Fibroblast of pulmonary artery (primary cell): Measurements from ENCODE around the gene FAS.
A peak's percentile ranks its signal among the peaks of the same experiment; 100 is the strongest.

Experiments used
- DNase-seq: peaks from one replicate; pipeline ENCODE4 v3.0.0-alpha.2; 2010; ENCODE audit warnings: low read depth
- H3K4me3 ChIP-seq: replicated peaks from 2 replicates; pipeline ENCODE4 v1.5.1; 2011; ENCODE audit warnings: low read depth, mild to moderate bottlenecking, control low read depth, low read length, moderate library complexity
- CTCF ChIP-seq: IDR thresholded peaks from 2 replicates; pipeline ENCODE4 v1.5.1; 2011; ENCODE audit warnings: mild to moderate bottlenecking, control low read depth, low read length, inconsistent platforms; ENCODE audit errors: missing control alignments

FAS gene

GRCh38 chr10:88958721-88959120, 31.9 kb upstream of the FAS start:
- no peak for DNase-seq
- H3K4me3 ChIP-seq, result no peak overlapping the region
- TF ChIP-seq CTCF, result no peak

DNA sequence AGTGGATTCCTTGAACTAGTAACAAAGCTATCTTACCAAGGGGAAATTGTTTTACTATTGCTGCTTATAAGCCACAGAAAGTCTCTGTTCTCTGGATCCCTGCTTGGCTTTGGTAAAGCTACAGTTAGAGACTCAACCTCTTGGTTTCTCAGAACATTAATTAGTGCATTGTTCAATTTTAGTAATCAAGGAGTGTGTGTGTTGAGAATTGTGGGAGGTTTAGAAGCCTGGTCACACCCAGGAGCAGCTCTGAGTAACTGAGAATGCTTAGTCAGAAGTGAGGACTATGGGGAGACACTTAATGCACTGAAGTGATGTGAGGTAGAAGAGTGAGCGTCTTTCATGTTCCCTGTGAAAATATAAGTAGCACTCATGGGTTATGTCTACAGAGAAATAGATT, 29.8 kb upstream of the FAS start:
- no peak for DNase-seq
- no peak for TF ChIP-seq CTCF
- no peak overlapping the region for H3K4me3 ChIP-seq

DNA sequence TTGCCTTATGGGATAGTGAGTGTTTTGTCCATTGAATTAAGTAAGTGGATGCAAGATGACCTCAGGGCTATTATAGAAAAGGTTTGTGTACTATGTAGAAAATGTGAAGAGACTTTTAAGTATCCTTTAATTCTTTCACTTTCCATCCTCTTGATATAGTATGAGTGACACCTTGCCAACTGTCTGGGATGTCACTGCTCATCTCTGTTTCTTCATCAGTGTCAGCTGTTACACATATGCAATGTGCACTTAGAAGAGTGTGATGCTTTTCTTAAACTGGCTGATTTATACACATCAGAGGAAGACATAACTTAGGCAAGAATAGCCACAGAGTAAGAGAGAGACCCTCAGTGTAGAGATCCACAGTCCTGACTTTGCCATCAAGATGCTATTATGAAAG, 29.3 kb upstream of the FAS start:
- no peak overlapping the region for H3K4me3 ChIP-seq
- no peak for TF ChIP-seq CTCF
- no peak for DNase-seq

DNA sequence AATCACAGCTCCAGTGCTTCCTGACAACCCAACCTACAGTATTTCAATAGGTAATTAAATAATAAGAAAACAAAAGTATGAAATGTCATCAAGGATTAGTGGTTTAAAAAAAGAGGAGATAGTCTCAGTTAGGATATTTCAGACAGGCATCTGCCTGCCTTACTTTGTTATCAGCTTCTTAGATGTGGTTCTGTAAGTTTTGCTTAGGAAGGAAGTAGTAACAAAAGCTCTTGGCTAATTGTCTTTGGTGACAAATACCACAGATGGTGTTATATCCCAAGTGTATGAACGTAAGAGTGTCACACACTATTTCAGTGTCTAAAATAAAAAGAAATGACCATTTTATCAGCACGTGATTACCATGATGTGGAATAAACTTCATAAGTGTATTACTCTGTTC, 28.3 kb upstream of the FAS start:
- no peak for TF ChIP-seq CTCF
- DNase-seq, result no peak
- H3K4me3 ChIP-seq, result no peak overlapping the region

- TF ChIP-seq CTCF, result peak; percentile 14
- no peak for DNase-seq
- H3K4me3 ChIP-seq, result no peak overlapping the region
These were observed 27.3 kb upstream of the FAS start for GRCh38 chr10:88963318-88963717.

DNA sequence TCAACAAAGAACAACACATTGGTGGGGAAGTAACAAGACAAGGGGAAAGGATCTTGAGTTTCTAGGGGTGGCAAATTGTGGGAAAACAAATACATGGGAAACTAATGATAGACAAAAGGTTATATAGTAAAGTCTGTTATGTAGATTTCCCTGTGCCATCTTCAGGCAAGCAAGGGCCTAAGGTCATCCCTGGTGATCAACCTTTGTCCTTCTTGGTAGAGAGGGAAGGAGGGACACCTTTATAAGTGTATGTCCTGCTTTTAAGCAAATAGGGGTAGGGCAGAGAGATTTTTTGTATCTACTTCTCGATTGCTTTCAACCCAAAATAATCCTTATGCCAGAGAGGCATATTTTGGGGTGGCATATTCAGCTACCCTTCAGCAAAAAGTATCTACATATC, 26.2 kb upstream of the FAS start:
- H3K4me3 ChIP-seq, result no peak overlapping the region
- TF ChIP-seq CTCF, result no peak
- DNase-seq, result no peak

GRCh38 chr10:88964869-88965415, 25.7 kb upstream of the FAS start:
- no peak for TF ChIP-seq CTCF
- H3K4me3 ChIP-seq, result no peak overlapping the region
- DNase-seq, result no peak
